Heart right ventricle (tissue), 16 donors: Measurements from ENCODE around the gene ANKRD42. TPM values are rescaled to one million over a fixed set of nuclear protein-coding genes. Genes with fewer than 3 reads are reported as not detected.

Experiments used
- ATAC-seq, 8 donors: fragments of 200-7000 bp; cut with Tn5 transposase; one replicate each; pipeline ENCODE4 v1.9.1; 2020; ENCODE audit warnings: mild to moderate bottlenecking in 8 of 8, moderate library complexity in 8 of 8, moderate number of reproducible peaks in 1 of 8
- DNase-seq, 2 donors: peaks; one replicate each; pipeline ENCODE4 v3.0.0-alpha.2; 2020
- H3K27ac ChIP-seq, 10 donors: fragments of 200-600 bp; sonication (generic) in 2 of 10; one replicate each; pipeline versions ENCODE4 v1.5.0 to v1.8.0; 2020 to 2022; ENCODE audit warnings: mild to moderate bottlenecking in 3 of 10
- H3K27me3 ChIP-seq, 7 donors: fragments of 200-600 bp; one replicate each; pipeline ENCODE4 v1.8.0; 2021 to 2022; ENCODE audit warnings: mild to moderate bottlenecking in 2 of 7
- H3K36me3 ChIP-seq, 9 donors: fragments of 200-600 bp; sonication (generic) in 1 of 9; one replicate each; pipeline versions ENCODE4 v1.5.0 to v1.8.0; 2020 to 2022; ENCODE audit warnings: mild to moderate bottlenecking in 2 of 9
- H3K4me1 ChIP-seq, 9 donors: fragments of 200-600 bp; sonication (generic) in 1 of 9; one replicate each; pipeline versions ENCODE4 v1.5.0 to v1.8.0; 2020 to 2022; ENCODE audit warnings: mild to moderate bottlenecking in 4 of 9
- H3K4me3 ChIP-seq, 10 donors: fragments of 200-600 bp; sonication (generic) in 2 of 10; one replicate each; pipeline versions ENCODE4 v1.5.0 to v1.8.0; 2020 to 2022; ENCODE audit warnings: mild to moderate bottlenecking in 7 of 10, moderate library complexity in 2 of 10
- H3K9me3 ChIP-seq, 11 donors: fragments of 200-600 bp in 10 of 11; sonication (generic) in 2 of 11; one replicate each; pipeline versions ENCODE4 v1.5.0 to v1.8.0; 2013 to 2022; ENCODE audit warnings: mild to moderate bottlenecking in 2 of 11, control low read depth in 1 of 11, moderate library complexity in 1 of 11
- WGBS, 2 donors: extraction: QIAGEN DNeasy Blood & Tissue Kit; methylation state at CpG; one replicate each; pipeline ENCODE4 v1.1.7; 2013; ENCODE audit warnings: inconsistent platforms in 1 of 2; 5-methylcytosine and 5-hydroxymethylcytosine counted together
- intact Hi-C, 10 donors: fragments of 100-400 bp; cut with DNase I; formaldehyde crosslinking; loops; one replicate each; pipeline versions ENCODE4 v1.11.1 to v1.14.2; 2022
- long read RNA-seq, 3 donors: library from polyadenylated mRNA; unstranded; transcript quantifications; one replicate each; pipeline ENCODE4 v2.0.0, GENCODE V29; 2020 to 2021
- polyA plus RNA-seq, 2 donors: library from polyadenylated mRNA; stranded (reverse); fragments of 200-250 nt; gene quantifications; one replicate each; pipeline ENCODE4 v1.2.3, GENCODE V29; 2013
- total RNA-seq, 10 donors: library from RNA; stranded (reverse); fragmentation: NEBNext Ultra II Directional in 3 of 10; extraction: Animal tissue kit (Norgen Biotek cat#: 25700) in 3 of 10; gene quantifications; one replicate each; pipeline versions ENCODE4 v1.2.1 to v1.2.4, GENCODE V29; 2021 to 2023
- TF ChIP-seq, protein P1 (sequence below), 9 donors: fragments of 200-600 bp; sonication (generic) in 2 of 9; IDR thresholded peaks; one replicate each; pipeline versions ENCODE4 v1.5.0 to v1.8.0; 2021 to 2022; ENCODE audit warnings: antibody characterized with exemption in 9 of 9, mild to moderate bottlenecking in 5 of 9, moderate library complexity in 1 of 9
- donor health status: Arrhythmogenic right ventricular cardiomyopathy.
- donor health status: ischemic (EF 13 %, LVEDD 7.1; RV severe dilation, severe dysfunction).
- donor health status: healthy with polysubstance abuse.
- donor health status: DM: no; HTN: yes; CAD: no.
- donor health status: DM: no; HTN: no; CAD: no.
- donor health status: ischemic (EF 25% LVEDD 6.9; RV normal size, moderate dysfunction).
- donor health status: ischemic (EF 25% LVEDD 5.7; RV mildly dilated, moderate dysfunction).
- donor health status: healthy.
- donor health status: DM: yes; HTN: yes; CAD: no.
- donor health status: Ischemic cardiomyopathy.
- donor health status: ischemic (EF 35%, LVEDD 5.7; RV mildly dilated, moderate dysfunction).
- donor health status: nonischemic (EF 11% LVEDD 7.7; RV severe dilation, severe dysfunction).
- donor health status: DM: yes; HTN: yes; CAD: no.
- donor health status: PGD.
- donor health status: ischemic (EF 29% LVEDD 5.4; RV normal size, mild dysfunction).
- donor health status: nonischemic (EF 23%, LVEDD 6.1; RV moderate dilation, normal function).

Gene ANKRD42
- 10 to 100 TPM in 1 of 10 donors, 1 to 10 TPM in 9; 3.7 to 10.7 (median 6.4) TPM for total RNA-seq
- polyA plus RNA-seq = 1 to 10 TPM; 2.0 to 3.3 TPM
- long read RNA-seq, donor 1, full-length matches to known transcripts = 3 of 12 reads
- long read RNA-seq, donor 1, partial matches to known transcripts = 1 of 12 reads
- long read RNA-seq, donor 1, other reads (novel, unspliced or antisense) = 8 of 12 reads
- long read RNA-seq, donor 2, full-length matches to known transcripts = 5 of 12 reads
- long read RNA-seq, donor 2, partial matches to known transcripts = 1 of 12 reads
- long read RNA-seq, donor 2, other reads (novel, unspliced or antisense) = 6 of 12 reads
- long read RNA-seq, donor 3, full-length matches to known transcripts = 2 of 9 reads
- long read RNA-seq, donor 3, partial matches to known transcripts = 3 of 9 reads
- long read RNA-seq, donor 3, other reads (novel, unspliced or antisense) = 4 of 9 reads

DNA sequence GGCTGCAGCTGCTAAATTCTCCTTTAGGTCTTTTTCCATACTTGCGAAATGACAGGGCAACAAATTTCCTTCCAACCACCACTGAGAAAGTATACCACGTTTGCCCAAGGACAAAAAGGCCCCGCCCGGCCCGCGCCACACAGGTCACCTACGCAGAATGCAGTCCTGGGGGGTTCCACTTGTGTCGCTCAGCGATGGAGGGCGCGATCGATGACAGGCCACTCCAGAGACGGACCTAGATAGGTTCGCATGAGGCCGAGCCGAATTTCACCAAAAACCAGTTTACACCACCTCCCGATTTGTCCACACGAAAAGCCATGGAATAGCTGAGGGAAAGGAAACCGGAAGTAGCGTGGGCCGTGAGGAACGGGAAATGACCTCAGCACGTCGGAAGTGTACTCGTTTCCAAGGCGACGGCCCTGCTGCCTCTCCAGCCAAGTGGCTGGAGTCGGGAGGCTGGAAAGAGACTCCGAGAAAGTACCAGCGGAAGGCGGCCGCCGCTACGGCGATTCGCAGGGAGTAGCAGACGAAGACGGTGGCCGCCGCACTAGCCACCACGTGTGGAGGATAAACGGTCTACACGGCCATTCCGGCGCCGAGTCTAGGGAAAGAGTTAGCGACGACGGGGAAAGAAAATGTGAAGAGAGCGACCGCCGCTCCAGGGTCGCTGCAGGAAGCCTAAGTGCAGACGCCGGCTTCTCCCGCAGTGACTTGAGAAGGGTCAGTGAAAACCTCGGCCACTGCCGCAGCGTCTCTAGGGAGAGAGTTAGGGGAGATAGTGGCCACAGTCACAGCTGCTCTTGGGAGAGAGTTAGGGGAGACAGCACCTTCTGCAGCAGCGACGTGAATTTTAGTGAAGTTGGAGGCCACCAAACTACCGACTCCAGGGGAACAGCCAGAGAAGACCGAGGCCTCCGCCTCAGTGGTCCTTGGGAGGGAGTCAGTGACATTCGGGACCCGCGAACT is at the start of gene ANKRD42:
ANKRD42 (plus strand) TSS at position 398 of the 966 bp plus-strand sequence. CDS start 959 bp downstream, outside the sequence.
- intact Hi-C loops = loop anchor here in 7 of 10 donors (2.0 to 10.0 kb wide), 10 partner anchors 35 to 293 kb away; partner anchors contain the start of genes DDIAS (in 4 of the 7), PRCP (in 4 of the 7), PCF11 (in 3 of the 7) and RAB30 (in 2 of the 7)
- peaks cover 0 to 41% (median 23%) of the 10 kb centered on the region in 9 donors for H3K36me3 ChIP-seq
- WGBS, 2 donors = 0 to 1% methylated on average over 67 of the region's 67 CpGs
- H3K9me3 ChIP-seq = no peaks in the 10 kb centered on the region
- H3K4me3 ChIP-seq = peak within 1 kb of the TSS; percentile 63 to 90 (median 80)
- peak within 1 kb of the TSS; percentile 37 to 96 (median 90) for H3K27ac ChIP-seq
- DNase-seq (peak; percentile 88 to 96), ATAC-seq (peak; percentile 97 to 99 (median 98))
- TF ChIP-seq, protein P1, sequence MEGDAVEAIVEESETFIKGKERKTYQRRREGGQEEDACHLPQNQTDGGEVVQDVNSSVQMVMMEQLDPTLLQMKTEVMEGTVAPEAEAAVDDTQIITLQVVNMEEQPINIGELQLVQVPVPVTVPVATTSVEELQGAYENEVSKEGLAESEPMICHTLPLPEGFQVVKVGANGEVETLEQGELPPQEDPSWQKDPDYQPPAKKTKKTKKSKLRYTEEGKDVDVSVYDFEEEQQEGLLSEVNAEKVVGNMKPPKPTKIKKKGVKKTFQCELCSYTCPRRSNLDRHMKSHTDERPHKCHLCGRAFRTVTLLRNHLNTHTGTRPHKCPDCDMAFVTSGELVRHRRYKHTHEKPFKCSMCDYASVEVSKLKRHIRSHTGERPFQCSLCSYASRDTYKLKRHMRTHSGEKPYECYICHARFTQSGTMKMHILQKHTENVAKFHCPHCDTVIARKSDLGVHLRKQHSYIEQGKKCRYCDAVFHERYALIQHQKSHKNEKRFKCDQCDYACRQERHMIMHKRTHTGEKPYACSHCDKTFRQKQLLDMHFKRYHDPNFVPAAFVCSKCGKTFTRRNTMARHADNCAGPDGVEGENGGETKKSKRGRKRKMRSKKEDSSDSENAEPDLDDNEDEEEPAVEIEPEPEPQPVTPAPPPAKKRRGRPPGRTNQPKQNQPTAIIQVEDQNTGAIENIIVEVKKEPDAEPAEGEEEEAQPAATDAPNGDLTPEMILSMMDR (IDR thresholded peaks at IDR 0.05) = no peak
- H3K27me3 ChIP-seq = no peaks in the 10 kb centered on the region
- H3K4me1 ChIP-seq = peaks cover 7 to 39% (median 30%) of the 10 kb centered on the region in 9 donors

DNA sequence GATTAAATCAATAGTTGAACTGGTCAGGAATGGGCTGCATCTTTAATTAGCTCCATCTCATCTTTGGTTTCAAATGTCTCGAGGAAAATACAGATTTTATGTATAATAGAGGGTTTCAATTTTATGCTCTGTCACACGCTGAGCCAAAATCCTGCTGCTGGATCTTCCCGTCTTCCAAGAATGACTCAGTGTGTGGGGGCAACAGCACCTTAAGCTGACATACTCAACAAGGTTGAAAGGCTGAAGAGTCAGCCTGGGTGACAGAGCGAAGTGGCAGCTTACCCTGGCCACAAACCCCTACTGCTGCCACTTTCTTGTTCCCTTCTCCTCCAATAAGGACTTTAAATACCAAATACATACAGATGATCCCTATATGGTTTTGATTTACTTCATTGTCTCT is 45.6 kb upstream of the ANKRD42 start:
- H3K4me3 ChIP-seq = no peak overlapping the region
- WGBS, 2 donors = 91% methylated on average over 4 of the region's 4 CpGs

DNA sequence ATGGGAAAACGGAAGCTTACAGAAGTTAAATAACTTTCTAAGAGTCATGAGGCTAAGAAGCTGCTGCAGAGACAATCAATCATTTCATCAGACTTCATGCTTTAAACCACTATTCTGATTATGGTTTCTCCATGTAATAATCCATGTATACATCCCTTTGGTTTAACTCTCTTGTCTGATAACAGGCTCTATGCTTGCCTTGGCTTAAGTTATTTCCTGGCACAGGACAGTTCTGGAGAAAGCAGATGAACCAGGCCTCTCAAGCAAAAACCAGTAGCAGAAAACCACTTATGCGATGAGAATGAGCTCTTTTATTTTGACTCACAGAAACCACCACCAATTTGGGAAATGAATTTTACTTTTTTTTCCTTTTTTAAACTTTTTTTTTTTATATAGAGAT is 43.1 kb upstream of the ANKRD42 start:
- Histone ChIP-seq H3K4me1 (peaks cover 0 to 2% (median 0%) of the 10 kb centered on the region in 9 donors), H3K36me3 (no peaks in the 10 kb centered on the region), H3K27ac (no peak overlapping the region), H3K9me3 (no peaks in the 10 kb centered on the region), H3K27me3 (no peaks in the 10 kb centered on the region), H3K4me3 (no peak overlapping the region)
- WGBS, 2 donors = 84 to 94% methylated on average over 2 of the region's 2 CpGs
- TF ChIP-seq, protein P1 (IDR thresholded peaks at IDR 0.05) = no peak
- DNase-seq (no peak), ATAC-seq (no peak)
- intact Hi-C loops = loop anchor here in 3 of 10 donors (10.0 kb wide), 3 partner anchors 76 to 246 kb away; partner anchors contain the start of genes DDIAS (in 1 of the 3), PRCP (in 1 of the 3) and RAB30 (in 1 of the 3)

More for the DNA sequence above, 45.6 kb upstream of the ANKRD42 start:
- ATAC-seq (no peak), DNase-seq (no peak)
- no peaks in the 10 kb centered on the region for H3K36me3 ChIP-seq
- H3K4me1 ChIP-seq = no peaks in the 10 kb centered on the region
- H3K27me3 ChIP-seq = no peaks in the 10 kb centered on the region
- TF ChIP-seq, protein P1 (IDR thresholded peaks at IDR 0.05) = no peak
- intact Hi-C loops = no loop called here
- no peak overlapping the region for H3K27ac ChIP-seq
- no peaks in the 10 kb centered on the region for H3K9me3 ChIP-seq
